ENCODE results near the gene IL31.

DNA sequence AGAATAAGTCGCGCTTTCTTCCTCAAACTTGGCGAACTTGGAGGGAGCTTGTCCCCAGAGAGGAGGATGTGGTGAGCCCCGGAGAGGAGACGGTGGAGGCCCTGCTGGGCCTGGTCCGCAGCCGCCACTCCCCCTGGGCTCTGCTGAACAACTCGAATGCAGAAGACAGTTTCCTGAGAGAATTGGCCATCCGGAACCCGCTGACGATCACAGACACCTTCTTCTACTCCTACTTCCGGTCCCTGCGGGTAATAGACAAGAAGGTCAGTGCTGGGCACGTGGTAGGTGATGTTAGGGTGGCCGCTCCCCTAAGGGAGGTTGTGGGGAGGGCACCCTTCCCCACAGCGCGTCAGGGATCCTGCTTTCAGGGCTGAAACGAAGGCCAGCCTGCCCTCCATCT is 10.5 kb upstream of the IL31 start:
- TF ChIP-seq, protein P1, sequence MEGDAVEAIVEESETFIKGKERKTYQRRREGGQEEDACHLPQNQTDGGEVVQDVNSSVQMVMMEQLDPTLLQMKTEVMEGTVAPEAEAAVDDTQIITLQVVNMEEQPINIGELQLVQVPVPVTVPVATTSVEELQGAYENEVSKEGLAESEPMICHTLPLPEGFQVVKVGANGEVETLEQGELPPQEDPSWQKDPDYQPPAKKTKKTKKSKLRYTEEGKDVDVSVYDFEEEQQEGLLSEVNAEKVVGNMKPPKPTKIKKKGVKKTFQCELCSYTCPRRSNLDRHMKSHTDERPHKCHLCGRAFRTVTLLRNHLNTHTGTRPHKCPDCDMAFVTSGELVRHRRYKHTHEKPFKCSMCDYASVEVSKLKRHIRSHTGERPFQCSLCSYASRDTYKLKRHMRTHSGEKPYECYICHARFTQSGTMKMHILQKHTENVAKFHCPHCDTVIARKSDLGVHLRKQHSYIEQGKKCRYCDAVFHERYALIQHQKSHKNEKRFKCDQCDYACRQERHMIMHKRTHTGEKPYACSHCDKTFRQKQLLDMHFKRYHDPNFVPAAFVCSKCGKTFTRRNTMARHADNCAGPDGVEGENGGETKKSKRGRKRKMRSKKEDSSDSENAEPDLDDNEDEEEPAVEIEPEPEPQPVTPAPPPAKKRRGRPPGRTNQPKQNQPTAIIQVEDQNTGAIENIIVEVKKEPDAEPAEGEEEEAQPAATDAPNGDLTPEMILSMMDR (IDR thresholded peaks at IDR 0.05; ENCODE audit: insufficient read depth, low read length, poor library complexity, severe bottlenecking): no peak
- TF ChIP-seq EZH2phosphoT487 (conservative IDR thresholded peaks at IDR 0.05; ENCODE audit: low read length): no peak
